DND-41 (cell line): ENCODE data around the gene LTN1.
"Not testable (repeated sequence)": the region's sequence is repeated elsewhere in the genome, so short reads cannot be mapped to it uniquely, and the experiment has no call there.

Source experiments
- EZH2 ChIP-seq: IDR thresholded peaks from 3 replicates; pipeline ENCODE4 v1.6.1; 2012; ENCODE audit warnings: borderline replicate concordance, low read depth, mild to moderate bottlenecking, moderate library complexity, low read length, inconsistent platforms; ENCODE audit not compliant: severe bottlenecking
- TF ChIP-seq, protein P1 (sequence below): IDR thresholded peaks from 2 replicates; pipeline ENCODE4 v1.5.1; 2012; ENCODE audit warnings: borderline replicate concordance, low read length, moderate library complexity, mild to moderate bottlenecking; ENCODE audit not compliant: poor library complexity, severe bottlenecking; ENCODE audit errors: extremely low read depth

DNA sequence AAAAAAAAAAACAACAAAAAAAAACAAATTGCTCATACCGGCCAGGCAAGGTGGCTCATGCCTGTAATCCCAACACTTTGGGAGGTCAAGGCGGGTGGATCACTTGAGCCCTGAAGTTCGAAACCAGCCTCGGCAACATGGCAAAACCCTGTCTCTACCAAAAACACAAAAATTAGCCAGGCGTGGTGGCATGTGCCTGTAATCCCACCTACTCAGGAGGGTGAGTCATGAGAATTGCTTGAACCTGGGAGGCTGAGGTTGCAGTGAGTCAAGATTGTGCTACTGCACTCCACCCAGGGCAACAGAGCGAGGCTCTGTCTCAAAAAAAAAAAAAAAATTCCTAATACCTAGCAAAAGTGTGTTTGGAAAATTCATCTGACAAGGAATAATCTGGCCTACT, 4.5 kb downstream of the LTN1 start:
- TF ChIP-seq, protein P1, sequence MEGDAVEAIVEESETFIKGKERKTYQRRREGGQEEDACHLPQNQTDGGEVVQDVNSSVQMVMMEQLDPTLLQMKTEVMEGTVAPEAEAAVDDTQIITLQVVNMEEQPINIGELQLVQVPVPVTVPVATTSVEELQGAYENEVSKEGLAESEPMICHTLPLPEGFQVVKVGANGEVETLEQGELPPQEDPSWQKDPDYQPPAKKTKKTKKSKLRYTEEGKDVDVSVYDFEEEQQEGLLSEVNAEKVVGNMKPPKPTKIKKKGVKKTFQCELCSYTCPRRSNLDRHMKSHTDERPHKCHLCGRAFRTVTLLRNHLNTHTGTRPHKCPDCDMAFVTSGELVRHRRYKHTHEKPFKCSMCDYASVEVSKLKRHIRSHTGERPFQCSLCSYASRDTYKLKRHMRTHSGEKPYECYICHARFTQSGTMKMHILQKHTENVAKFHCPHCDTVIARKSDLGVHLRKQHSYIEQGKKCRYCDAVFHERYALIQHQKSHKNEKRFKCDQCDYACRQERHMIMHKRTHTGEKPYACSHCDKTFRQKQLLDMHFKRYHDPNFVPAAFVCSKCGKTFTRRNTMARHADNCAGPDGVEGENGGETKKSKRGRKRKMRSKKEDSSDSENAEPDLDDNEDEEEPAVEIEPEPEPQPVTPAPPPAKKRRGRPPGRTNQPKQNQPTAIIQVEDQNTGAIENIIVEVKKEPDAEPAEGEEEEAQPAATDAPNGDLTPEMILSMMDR, result not testable (repeated sequence)
- not testable (repeated sequence) for TF ChIP-seq EZH2
